SK-MEL-5 (cell line): ENCODE results near the gene NCKAP1. TPM values are rescaled to one million over a fixed set of nuclear protein-coding genes. Genes with fewer than 3 reads are reported as not detected.

Experiments
- DNase-seq: peaks from one replicate; pipeline ENCODE4 v3.0.0-alpha.2; 2016; ENCODE audit warnings: low read depth, low spot score
- in situ Hi-C: cut with HindIII; loops from 2 replicates; pipeline ENCODE4 v1.10.0; 2016; ENCODE audit warnings: low sequenced_read_pairs, high pct_unique_total_duplicates, low pct_unique_long_range_greater_than_20kb
- polyA plus RNA-seq, 2 experiments: library from polyadenylated mRNA; depleted of rRNA; stranded (reverse); fragments of >200 nt; gene quantifications; 2 replicates each; pipeline ENCODE4 v1.2.3, GENCODE V29; 2015
- total RNA-seq: library from RNA; depleted of rRNA; stranded (reverse); fragments of >200 nt; shearing (Covaris generic); gene quantifications from 2 replicates; pipeline ENCODE4 v1.2.3, GENCODE V29; 2014; rRNA removed

Gene NCKAP1, protein sequence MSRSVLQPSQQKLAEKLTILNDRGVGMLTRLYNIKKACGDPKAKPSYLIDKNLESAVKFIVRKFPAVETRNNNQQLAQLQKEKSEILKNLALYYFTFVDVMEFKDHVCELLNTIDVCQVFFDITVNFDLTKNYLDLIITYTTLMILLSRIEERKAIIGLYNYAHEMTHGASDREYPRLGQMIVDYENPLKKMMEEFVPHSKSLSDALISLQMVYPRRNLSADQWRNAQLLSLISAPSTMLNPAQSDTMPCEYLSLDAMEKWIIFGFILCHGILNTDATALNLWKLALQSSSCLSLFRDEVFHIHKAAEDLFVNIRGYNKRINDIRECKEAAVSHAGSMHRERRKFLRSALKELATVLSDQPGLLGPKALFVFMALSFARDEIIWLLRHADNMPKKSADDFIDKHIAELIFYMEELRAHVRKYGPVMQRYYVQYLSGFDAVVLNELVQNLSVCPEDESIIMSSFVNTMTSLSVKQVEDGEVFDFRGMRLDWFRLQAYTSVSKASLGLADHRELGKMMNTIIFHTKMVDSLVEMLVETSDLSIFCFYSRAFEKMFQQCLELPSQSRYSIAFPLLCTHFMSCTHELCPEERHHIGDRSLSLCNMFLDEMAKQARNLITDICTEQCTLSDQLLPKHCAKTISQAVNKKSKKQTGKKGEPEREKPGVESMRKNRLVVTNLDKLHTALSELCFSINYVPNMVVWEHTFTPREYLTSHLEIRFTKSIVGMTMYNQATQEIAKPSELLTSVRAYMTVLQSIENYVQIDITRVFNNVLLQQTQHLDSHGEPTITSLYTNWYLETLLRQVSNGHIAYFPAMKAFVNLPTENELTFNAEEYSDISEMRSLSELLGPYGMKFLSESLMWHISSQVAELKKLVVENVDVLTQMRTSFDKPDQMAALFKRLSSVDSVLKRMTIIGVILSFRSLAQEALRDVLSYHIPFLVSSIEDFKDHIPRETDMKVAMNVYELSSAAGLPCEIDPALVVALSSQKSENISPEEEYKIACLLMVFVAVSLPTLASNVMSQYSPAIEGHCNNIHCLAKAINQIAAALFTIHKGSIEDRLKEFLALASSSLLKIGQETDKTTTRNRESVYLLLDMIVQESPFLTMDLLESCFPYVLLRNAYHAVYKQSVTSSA
- total RNA-seq, result 124 and 125 TPM in 2 replicates
- polyA plus RNA-seq (2015; cell fraction: cytosol; rRNA removed), result 102 and 117 TPM in 2 replicates
- polyA plus RNA-seq (2015; cell fraction: nucleus; rRNA removed), result 90.5 and 97.0 TPM in 2 replicates

DNA sequence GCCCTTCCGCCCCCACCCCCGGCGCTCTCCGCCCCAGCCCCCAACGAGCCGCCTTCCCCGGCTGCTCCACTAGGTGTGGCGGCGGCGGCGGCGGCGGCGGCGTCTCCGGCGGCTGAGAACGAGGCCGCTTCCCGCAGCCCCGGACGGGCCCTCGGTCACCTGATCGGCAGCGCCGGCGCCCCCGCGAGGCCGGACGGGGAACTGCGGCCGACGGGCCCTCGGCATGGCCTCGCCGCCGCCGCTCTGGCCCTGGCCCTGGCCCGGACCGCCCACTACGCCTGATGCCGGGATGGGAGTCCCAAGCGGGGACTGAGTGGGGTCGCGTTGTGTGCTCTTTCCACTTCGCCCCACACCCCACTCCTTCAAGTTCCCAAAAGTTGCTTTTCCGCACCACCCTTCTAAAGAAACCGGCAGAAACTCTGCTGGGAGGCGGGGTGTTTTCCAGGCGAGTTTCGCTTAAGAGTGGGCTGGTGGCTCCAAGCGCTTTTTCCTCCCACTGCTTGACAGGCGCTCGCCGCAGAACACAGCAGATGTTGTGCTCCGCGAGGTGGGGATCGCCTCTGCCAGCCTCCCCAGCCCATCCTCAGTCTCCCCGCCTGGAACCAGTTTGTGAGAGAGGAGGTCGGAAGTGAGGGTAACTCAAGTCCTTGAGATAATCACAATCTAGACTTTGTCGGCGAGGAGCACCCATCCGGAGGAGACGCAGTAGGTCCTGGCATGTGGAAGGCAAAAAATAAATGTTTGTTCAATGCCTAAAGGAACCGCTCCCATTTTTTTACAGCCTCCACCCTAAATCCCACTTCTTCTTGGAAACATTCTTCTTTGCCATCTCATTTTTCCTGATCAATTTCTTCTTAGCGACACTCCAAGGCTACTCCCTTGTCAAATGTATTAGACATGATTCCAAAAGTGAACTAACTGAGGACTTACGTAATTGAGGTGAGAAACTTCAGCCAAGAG lies at the start of gene NCKAP1:
Gene NCKAP1, minus strand, starts transcription at position 117 of the 960 bp plus-strand sequence. CDS start 358 bp downstream, outside the sequence.
- DNase-seq, result peak; percentile 87
- in situ Hi-C loops, result no loop called here

DNA sequence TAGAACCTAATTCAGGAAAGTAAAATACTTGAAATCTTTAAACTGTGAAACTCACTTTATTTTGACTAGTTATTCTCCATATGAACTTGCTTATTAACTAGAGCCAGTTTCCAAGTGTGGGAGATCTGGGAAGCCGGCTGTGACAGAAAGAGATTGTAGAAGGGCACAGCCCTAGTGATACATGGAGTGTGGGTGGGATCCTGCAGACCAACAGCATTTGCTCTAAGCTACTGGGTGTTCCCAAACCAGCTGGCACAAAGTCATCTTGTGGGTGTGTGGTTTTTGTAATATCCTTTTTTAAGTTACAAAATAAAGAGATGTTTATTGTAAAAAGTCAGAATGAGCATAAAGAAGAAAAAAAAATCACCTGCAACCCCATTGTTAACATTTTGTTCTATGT lies 43.7 kb upstream of the NCKAP1 start:
- no peak for DNase-seq
- in situ Hi-C loops, result no loop called here

DNA sequence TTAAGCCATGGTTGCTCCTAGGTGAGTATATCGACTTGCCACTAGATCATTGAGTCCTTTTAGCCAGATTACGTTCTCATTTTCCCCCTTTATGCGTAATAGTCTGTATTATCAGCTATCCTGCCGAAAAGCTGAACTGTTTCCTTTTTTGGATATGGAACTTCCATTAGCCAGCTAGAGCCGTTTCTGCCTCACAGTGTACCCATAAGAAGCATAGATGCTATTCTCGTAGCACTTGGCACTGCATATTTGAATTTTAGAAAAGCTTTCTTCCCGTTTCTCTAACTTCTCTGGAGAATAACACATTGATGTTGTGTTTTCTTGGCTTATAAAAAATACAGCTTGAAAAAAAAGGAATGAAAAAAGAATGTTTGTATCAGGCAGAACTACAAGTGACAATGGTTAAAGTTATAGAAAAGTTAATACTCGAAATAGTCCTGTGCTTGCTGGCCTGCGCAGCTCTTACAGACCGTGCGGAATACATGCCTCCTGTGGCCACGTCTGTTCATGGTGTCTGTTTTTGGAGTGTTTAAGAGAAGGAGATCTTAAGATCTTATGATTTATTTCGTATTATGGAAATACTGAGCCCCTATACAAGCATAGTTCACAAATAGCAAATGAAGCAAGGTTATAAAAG lies 41.0 kb upstream of the NCKAP1 start:
- in situ Hi-C loops, result no loop called here
- DNase-seq, result peak; percentile 5

DNA sequence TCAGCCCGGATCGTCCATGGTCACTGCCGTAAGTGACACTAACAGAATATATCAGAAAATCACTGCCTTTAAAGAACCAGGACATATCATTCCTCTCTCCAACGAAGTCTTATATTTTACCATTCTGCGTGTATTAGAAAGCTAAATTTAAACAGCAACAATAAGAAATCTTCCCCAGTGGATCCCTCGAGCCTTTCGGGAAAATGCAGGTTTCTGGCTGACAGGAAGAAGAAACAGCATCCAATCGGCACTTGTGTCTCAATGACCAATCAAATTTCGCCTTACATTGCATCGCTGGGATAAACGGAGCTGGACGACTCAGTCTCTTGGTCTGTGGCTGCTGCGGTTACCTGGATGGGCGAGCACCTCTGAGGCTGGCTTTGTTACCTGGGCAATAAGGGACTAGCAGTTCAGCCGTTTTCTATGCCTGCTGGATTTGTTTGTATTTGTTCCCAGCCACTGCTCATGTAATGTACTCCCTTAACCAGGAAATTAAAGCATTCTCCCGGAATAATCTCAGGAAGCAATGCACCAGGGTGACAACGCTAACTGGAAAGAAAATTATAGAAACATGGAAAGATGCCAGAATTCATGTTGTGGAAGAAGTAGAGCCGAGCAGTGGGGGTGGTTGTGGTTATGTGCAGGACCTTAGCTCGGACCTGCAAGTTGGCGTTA lies 40.3 kb upstream of the NCKAP1 start, which contains the start of gene DUSP19:
Gene DUSP19, plus strand, starts transcription at position 284 of the 675 bp plus-strand sequence. Its CDS starts 187 bp downstream, at position 471.
- in situ Hi-C loops, result no loop called here
- peak; percentile 92 for DNase-seq

DNA sequence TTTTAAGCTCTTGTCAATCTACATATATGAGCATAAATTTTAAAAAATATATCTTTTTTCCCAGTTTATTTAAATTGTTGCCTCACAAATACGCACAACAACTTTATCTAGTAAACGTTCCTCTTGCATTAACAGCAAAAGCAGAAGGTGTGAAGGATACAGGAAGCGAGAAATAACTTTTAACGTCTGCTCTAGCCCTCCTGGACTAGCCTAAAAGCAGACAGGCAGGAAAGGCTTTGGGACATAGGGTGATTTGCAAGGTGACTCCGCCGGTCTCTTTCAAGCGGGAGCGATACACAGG lies 39.9 kb upstream of the NCKAP1 start:
- no peak for DNase-seq
- in situ Hi-C loops, result no loop called here

DNA sequence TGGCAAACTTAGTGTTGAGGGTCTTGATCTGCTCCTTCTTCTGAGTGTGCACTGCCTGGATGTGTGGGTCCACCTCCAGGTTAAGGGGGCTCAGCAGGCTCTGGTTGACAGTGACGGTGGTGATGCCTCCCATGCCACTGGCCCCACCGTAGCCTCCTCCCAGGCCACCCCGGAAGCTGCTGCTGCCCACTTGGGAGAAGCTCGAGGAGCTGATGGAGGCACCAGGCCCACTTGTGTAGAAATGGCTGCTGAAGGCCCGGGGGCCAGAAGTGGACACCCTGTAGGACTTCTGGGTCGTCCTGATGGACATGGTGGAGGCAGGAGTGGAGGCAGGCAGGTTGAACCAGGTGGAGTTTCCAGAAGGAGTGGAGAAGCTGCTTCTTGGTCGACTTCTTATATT lies 33.9 kb upstream of the NCKAP1 start:
- in situ Hi-C loops, result no loop called here
- no peak for DNase-seq

DNA sequence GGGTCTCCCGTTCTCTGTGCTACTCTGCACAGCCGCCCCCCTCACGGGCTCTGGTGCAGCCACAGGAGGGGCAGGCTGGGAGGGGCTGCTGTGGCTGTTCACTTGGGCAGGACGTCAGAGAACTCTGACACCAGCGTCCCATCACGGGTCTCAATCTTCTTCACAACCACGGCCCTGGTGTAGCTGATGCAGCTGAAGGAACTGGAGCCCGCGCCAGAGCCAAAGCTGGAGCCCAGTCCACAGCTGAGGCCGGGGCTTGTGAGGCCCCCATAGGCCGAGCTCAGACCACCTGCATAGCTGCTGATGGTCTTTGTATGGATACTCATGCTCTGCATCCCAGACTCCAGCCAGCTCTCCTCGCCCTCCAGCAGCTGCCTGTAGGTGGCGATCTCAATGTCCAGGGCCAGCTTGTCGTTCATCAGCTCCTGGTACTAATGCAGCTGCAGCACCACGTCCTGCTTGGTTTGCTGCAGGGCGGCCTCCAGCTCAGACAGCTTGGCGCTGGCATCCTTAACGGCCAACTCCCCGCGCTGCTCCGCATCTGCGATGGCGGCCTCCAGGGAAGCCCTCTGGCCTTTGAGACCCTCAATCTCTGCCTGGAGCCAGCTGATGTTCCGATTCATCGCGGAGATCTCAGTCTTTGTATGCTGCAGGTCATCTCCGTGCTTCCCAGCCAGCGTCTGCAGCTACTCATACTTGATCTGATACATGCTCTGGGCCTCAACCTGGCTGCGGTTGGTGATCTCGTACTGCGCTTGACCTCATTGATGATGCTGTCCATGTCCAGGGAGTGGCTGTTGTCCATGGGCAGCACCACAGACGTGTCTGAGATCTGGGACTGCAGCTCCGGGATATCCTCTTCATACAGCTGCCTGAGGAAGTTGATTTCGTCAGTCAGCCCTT lies 32.9 kb upstream of the NCKAP1 start:
- in situ Hi-C loops, result no loop called here
- peak; percentile 79 for DNase-seq

DNA sequence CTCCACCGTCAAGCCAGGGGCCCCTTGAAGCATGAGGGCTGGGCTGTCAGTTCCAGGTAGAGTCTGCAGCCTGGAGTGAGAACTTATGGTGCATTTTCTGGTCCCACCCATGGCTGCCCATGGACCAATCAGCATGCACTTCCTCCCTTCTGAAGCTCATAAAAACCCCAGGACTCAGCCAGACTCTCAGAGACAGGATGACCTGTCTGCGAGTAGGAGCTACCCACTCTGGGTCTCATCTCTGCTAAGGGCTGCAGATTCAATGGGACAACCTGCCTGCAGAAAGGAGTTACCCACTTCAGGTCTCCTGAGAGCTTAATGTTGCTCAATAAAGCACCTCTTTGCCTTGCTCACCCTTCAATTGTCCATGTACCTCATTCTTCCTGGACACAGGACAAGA lies 30.9 kb upstream of the NCKAP1 start:
- no peak for DNase-seq
- in situ Hi-C loops, result no loop called here

DNA sequence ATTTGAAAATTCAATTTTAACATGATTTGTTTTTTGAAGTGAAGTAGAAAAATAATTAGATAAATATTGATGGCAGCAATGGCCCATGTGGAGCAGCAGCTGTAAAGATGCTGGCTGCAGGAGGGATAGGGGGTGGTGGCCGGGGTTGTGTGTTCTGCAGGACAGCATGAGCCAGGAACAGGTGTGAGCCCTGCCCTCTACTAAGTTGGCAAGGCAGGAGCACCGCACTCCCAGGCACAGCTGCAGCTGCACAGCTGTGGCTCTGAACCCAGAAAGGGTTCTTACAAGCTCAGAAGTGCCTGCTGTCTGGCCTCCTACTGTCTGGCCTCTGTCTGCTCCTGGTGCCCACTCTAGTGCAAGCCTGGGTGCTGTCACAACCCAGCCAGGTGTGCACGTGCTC lies 30.3 kb upstream of the NCKAP1 start:
- in situ Hi-C loops, result no loop called here
- DNase-seq, result no peak

DNA sequence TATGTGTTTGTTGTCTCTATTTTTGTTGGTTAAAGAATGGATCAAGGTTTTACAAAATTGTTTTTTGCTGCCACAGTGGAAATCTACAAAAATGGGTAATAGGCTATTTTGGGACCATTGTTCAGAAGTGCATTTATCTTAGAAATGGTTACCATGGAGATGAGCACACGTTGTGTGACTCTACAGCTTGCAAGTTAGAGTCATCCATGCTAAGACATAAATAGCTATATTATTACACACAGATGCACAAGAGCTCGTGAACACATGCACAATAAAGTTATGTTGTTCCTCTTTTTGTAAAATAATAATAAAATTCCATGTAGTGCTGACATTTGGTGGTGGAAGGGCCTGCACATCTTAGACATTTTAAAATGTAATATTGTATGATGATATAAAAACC lies 24.8 kb upstream of the NCKAP1 start:
- DNase-seq, result peak; percentile 16
- in situ Hi-C loops, result no loop called here

DNA sequence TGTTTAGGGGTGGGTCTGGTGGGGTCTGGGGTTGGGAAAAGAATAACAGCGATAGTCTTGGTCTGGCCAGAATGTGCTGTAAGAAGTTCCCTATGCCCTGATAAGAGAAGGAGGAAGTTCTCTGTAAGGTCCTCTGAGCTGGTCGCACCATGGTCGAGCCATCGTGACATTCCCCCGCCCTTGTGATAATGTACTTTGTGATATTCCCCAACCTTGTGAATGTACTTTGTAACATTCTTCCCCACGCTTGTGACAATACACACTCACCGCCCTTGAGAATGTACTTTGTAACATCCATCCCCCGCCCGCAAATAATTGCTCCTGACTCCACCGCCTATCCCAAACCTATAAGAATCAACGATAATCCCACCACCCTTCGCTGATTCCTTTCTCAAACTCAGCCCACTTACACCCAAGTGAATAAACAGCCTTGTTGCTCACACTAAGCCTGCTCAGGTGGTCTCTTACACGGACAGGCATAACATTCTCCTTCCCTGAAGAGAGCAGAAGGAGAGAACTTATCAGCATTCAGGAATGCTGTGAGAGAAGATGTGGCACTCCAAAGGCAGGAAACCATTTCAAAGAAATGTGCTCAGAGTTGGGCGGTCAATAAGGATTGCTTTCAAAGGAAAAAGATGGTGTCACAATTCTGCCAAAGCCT lies 22.4 kb upstream of the NCKAP1 start:
- no peak for DNase-seq
- in situ Hi-C loops, result no loop called here

DNA sequence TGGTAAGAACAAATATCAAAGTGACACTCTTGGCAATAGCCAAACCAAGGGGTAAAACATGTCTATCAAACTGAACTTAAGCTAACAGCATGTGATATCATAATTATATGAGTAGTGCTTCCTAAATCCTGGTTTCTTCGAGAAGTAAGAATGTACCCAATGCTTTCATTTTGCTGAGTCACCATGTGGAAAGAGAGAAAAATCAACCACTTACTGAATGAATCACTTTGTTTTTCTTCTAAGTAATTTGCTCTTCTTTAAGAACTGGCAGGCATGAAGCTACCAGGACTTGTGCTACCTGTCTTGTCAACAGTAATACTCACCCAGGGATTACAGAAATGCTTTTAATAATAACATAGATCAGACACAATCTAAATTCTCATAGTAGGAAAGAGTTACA lies 21.3 kb upstream of the NCKAP1 start:
- peak; percentile 26 for DNase-seq
- in situ Hi-C loops, result no loop called here

DNA sequence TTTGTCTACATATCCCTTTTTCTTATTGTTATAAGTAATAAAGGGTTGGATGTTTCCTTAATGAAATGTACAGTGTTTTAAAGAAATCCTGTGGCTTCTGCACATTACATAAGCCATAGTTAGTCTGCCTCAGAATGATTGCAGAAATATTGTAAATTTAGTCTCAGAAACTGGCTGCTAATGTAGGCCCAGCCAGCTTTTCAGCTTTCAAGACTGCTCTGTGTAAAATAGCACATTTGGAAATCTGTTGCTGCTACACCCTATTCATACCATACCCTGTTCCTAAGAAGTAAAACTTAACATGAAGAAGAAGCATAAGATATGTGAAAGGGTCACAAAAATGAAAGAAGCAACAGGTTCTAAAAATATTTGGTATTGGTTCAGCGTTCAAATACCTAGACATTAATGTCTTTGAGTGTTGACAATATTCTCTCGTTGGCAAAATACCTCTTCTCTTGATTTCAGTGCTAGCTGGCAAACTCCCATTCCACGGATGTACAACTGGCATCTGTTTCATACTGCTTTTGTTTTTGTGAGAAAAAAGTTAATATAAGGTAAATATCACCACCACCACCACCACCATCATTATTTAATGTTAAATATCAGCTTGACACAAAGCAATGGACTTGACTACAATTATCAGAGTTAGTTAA lies 19.2 kb upstream of the NCKAP1 start:
- in situ Hi-C loops, result no loop called here
- no peak for DNase-seq

DNA sequence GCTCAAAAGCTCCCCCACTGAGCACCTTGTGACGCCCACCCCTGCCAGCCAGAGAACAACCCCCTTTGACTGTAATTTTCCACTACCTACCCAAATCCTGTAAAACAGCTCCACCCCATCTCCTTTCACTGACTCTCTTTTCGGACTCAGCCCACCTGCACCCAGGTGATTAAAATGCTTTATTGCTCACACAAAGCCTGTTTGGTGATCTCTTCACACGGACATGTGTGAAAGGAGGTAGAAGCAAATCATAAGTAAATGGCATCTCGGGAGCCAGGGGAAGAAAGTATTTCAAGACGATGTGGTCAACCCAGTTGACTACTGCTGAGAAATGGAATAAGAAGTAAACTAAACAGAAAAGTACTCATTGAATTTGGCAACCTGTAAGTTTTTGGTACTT lies 11.2 kb upstream of the NCKAP1 start:
- in situ Hi-C loops, result no loop called here
- DNase-seq, result no peak
